Endothelial cell of umbilical vein (primary cell): Measurements from ENCODE around the gene ZWINT.

Source experiments
- EZH2 ChIP-seq: IDR thresholded peaks from 2 replicates; pipeline ENCODE4 v1.6.1; 2012; ENCODE audit warnings: borderline replicate concordance, low read depth, mild to moderate bottlenecking, moderate library complexity, low read length, inconsistent platforms; ENCODE audit not compliant: severe bottlenecking
- JUN ChIP-seq: IDR thresholded peaks from 2 replicates; pipeline ENCODE4 v1.6.1; 2011; ENCODE audit warnings: borderline replicate concordance, low read depth; ENCODE audit not compliant: insufficient read length, insufficient read depth
- POLR2A ChIP-seq: IDR thresholded peaks from 2 replicates; pipeline ENCODE4 v1.6.1; 2012; ENCODE audit warnings: low read depth, mild to moderate bottlenecking, control low read depth, low read length
- POLR2AphosphoS5 ChIP-seq: IDR thresholded peaks from 2 replicates; pipeline ENCODE4 v1.6.1; 2012; ENCODE audit warnings: low read depth, mild to moderate bottlenecking, control low read depth, low read length, moderate library complexity; ENCODE audit not compliant: insufficient read depth
- TF ChIP-seq, protein P1 (sequence below), 2 donors: IDR thresholded peaks; 1 replicate in 1 of 2; 2 replicates in 1 of 2; pipeline ENCODE4 v1.5.1; 2011; ENCODE audit warnings: low read length in 2 of 2, mild to moderate bottlenecking in 2 of 2, moderate library complexity in 2 of 2, control low read depth in 1 of 2, inconsistent platforms in 1 of 2, low read depth in 1 of 2; ENCODE audit not compliant: insufficient read depth in 1 of 2; ENCODE audit errors: extremely low read depth in 1 of 2
- TF ChIP-seq, protein P2 (sequence below): IDR thresholded peaks from 2 replicates; pipeline ENCODE4 v1.6.1; 2011; ENCODE audit not compliant: insufficient read depth, insufficient read length

DNA sequence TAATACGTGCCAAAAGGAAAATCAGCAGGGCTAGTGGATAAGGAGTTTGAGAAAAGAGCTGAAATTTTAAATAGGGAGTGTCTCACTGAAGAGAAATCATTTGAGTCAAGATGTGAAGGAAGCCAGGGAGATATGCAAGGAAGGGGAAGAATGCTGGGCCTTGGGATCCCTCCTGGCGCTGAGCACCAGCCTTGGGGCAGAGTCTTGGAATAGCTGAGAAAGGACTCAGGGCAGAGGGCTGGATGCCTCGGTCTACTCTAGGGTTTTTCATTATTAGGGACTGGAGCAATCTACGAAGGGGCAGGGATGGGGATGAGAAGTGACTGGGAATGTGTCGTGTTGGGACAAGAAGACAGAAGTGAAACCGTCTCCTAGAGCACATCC, 484 bp downstream of the ZWINT start:
- TF ChIP-seq POLR2AphosphoS5 (no peak), JUN (no peak), EZH2 (no peak), POLR2A (no peak)
- TF ChIP-seq, protein P1, sequence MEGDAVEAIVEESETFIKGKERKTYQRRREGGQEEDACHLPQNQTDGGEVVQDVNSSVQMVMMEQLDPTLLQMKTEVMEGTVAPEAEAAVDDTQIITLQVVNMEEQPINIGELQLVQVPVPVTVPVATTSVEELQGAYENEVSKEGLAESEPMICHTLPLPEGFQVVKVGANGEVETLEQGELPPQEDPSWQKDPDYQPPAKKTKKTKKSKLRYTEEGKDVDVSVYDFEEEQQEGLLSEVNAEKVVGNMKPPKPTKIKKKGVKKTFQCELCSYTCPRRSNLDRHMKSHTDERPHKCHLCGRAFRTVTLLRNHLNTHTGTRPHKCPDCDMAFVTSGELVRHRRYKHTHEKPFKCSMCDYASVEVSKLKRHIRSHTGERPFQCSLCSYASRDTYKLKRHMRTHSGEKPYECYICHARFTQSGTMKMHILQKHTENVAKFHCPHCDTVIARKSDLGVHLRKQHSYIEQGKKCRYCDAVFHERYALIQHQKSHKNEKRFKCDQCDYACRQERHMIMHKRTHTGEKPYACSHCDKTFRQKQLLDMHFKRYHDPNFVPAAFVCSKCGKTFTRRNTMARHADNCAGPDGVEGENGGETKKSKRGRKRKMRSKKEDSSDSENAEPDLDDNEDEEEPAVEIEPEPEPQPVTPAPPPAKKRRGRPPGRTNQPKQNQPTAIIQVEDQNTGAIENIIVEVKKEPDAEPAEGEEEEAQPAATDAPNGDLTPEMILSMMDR (IDR thresholded peaks at IDR 0.05; ENCODE audit: extremely low read depth in 1 of 2, insufficient read depth in 1 of 2, low read depth in 1 of 2, low read length in 2 of 2): no peak
- TF ChIP-seq, protein P2, sequence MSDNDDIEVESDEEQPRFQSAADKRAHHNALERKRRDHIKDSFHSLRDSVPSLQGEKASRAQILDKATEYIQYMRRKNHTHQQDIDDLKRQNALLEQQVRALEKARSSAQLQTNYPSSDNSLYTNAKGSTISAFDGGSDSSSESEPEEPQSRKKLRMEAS: no peak
